GM15510 (cell line): ENCODE measurements around the gene PIK3C2G.

Experiments
- POLR2A ChIP-seq: IDR thresholded peaks from 3 replicates; pipeline ENCODE4 v1.6.1; 2011; ENCODE audit warnings: borderline replicate concordance; ENCODE audit not compliant: insufficient read length; ENCODE audit errors: extremely low read depth

Gene PIK3C2G

DNA sequence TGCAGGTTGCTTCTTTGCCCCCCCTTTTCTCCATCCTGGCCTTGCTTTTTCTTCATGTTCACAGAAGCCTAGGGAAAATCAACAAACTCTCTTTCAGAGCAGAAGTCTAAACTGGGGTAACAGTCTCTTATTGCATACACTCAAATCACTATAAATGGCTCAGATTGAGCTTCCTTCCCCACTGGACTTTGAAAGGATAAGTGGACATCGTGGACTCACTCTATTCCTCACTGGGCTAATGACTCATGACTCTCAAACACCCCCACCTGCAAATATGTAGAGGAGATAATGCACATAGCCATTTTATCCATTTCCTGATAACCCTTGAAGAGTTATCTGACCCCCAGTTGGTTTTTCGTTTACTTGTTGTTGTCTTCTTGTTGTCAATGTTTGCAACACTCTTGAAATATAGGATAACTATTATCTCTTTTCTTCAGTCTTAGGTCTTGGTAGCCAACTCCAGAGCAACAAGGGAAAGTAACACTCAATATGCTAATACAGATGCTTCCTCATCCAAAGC lies 221.3 kb downstream of the PIK3C2G start:
- TF ChIP-seq POLR2A, result no peak

DNA sequence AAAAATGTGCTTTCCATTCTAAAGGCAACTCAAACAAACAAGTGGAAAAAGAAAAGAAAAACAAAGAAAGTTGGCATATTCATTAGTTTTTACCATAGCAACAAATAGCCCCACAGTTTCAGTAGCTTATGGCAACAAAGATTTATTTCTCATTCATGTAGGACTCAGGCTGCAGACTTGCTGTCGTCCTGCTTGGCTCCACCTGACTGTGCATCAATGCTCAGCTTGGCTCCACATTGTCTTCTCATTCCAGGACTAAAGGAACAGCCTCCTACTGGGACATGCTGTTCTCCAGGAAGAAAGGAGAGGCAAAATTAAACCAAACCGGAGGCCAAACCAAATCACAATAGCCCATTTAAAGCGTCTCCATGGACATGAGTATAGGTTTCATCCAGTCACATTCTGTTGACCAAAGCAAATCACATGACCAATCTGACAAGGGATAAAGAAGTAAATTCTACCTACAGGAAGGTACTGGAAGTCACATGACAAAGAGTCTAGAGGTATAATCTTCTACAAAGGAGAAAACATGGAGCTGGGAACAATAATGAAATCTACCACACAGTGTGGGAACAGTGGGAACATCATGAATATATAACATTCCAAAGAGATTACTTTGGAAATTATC lies 222.5 kb downstream of the PIK3C2G start:
- TF ChIP-seq POLR2A, result no peak

DNA sequence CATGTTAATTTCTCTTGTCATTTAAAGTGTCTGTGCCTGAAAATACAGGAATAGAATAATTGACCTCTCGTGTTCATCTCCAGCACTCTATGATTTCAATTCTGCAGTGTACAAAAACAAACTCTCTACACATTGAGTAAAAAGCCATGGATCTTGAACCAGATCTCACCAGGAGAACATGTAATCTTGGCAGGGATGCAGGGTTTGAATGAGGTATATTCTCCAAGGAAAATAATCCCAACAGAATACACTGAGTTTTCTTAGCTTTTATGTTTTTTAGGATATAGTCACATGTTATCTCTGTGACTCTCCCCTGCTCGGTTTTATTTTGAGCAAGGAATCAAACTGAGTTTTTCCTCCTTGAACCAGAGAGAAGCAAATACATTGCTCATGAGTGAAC lies 224.7 kb downstream of the PIK3C2G start:
- no peak for TF ChIP-seq POLR2A

DNA sequence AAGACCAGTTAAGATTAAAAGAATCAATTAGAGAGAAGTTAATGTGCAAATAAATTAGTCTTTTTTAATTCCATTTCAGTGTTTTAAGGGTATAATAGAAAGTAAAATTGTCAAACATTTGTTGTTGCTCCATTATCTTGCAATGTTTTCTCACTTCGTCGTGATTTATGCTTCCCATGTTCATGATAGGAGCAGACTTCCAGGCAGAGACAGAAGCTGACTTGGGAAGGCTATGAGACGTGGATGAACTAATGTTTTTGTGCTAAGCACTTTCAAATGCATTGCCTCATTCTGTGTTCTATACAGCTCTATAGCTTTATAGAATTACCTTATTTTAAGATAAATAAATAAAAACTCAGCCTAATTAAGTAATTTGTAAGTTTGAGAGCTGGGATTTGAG lies 226.2 kb downstream of the PIK3C2G start:
- TF ChIP-seq POLR2A, result no peak

DNA sequence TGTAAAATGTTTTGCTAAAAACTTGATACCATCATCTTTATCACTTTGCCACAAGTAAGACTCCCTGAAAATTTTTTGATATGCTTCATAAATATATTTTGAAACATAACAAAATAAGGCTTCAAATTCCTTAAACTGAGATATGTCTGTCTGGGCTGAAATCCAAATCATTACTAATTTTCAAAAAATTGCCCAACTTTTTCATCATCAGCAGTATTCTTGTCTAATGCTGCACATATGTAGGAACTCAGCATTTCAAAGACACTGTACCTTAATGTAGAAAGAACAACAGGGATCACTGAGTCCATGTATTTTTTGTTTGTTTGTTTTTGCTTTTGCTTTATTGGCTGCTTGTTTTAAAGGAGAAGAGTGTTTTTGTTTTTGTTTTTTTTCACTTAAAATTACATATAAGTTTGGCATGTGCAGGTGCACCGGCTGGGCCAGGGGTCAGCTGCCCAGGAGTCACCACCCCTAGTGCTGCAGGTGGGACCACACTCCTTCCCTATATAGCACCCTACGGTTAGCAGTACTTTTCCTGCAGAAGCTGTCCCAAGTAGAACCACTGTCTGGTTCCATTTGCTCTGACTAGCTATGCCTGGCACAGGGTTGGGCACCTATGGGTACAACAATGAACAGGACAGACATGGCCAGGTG lies 231.2 kb downstream of the PIK3C2G start:
- no peak for TF ChIP-seq POLR2A

DNA sequence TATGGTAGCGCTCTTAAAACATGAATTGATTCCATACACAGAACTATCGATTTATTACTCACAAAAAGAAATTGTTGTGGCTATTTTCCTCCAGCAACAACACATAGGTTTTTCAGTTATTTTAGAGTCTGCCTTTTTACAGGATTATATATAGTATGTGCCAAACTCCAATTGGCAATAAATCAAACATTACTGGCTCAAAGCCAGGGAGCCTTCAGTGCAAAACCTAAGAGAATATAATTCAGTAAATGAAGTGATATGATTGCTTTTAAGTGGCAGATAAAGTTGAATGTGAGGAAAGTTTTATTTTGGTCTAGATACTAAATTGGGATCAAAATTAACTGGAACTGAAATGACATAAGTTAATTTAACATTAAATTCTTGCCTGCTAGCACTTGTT lies 234.8 kb downstream of the PIK3C2G start:
- no peak for TF ChIP-seq POLR2A

DNA sequence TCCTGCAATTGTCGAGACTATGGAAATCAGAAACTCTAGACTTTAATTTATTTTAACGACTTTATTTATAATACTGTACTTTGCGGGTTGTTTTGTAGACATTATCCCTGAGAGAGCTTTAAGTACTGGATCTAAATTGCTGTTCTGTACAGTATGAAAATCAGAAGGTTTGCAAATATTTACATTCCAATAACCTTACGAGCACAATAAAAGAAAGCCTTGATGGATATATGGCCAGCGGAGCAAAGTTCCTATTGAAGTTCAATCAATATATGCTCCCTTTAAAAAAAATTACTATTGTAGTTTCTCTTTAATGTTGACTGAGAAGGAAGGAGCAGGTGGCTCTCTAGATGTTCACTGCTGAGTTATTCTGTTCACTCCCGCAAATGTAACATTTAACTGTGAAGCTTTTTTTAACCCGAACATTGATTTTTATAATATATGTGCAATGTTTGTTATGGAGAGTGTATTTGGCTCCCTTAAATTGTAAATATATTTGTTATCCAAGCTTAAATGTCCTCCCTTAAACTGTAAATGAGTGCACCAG lies 241.2 kb downstream of the PIK3C2G start:
- TF ChIP-seq POLR2A, result no peak

DNA sequence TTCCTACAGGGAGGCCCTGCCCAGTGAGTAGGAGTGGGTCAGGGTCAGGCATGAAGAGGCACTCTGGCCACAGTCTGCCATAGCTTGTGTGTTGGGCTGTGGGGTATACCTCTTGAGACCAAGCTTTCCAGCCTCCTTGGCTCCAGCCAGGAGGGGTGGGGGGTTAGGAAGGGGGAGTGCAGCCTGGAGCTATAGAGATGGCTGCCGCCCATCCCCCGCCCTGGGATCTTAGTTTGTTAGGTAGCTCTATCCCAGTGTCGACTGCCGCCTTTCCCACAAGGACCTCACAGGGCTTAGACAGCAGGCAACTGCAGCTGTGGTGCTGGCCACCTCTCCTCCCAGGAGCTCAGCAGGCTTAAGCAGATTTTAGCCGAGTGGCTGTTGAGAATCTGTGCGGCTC lies 260.1 kb downstream of the PIK3C2G start:
- no peak for TF ChIP-seq POLR2A

DNA sequence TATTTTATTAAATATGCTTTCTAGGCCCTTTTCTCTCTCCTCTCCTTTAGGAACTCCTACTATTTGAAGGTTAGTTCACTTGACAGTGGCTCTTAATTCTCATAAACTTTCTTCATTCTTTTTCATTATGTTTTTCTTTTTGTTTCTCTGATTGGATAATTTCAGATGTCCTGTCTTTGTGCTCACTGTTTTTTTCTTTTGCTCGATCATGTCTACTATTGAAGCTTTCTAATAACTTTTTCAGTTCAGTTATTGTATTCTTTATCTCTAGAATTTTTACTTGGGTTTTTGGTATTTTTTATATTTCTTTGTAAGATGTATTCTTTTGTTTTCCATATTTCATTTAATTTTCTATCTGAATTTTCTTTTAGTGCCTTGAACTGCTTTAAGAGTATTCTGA lies 261.5 kb downstream of the PIK3C2G start:
- TF ChIP-seq POLR2A, result no peak

DNA sequence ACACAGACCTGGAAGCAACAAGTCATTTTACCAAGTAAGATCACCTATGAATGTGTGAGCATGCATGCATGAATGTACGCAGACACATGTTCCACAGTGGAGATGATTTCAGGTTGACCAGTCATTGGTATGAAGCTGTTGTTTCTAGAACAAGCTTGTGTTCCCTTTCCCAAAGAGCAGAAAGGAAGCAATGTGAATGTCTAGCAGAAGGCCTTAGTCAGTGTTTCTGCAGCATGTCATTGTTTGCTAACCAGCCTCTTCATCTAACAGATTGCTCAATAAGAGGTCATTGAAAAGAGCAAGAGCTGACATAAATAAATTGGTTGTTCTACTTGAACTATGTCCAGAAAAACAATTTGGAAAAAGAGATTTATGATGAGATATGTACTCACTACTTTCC lies 285.1 kb downstream of the PIK3C2G start:
- no peak for TF ChIP-seq POLR2A

DNA sequence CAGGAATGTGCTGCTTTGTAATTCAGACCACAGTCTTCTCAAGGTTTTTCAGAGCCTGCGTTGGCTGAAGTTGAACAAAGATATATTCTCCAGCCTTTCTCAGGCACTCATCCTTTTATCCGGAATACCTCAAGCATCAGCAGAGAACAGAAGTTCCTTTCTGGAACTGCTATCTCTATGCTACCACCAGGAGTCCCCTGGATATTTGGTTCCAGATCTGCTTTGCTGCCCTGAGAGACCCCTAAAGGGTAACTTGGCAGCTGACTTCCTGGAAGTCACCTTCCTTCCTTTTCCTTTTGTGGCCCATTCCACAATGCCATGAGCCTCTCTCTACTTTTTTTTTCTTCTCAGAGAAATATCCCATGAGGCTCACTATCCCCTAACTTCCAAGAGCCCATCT lies 288.3 kb downstream of the PIK3C2G start:
- TF ChIP-seq POLR2A, result no peak

DNA sequence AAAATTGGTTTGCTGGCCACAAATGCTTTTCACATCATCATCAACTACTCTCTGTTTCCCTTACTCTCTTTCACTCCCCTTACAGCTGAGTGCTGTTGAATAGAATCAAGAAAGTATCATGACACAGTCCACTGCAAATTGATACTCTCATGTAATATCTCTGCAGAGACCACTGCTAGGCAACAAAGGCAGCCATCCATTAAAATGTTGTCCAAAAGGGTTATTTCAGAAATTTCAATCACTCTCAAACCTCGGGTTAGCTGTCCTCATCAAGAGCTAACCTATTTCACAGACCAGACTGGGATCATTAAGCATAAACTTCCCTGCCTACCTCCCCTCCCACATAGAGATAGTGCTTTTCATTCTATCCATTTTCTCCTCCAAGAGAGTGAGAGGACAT lies 289.8 kb downstream of the PIK3C2G start:
- no peak for TF ChIP-seq POLR2A

DNA sequence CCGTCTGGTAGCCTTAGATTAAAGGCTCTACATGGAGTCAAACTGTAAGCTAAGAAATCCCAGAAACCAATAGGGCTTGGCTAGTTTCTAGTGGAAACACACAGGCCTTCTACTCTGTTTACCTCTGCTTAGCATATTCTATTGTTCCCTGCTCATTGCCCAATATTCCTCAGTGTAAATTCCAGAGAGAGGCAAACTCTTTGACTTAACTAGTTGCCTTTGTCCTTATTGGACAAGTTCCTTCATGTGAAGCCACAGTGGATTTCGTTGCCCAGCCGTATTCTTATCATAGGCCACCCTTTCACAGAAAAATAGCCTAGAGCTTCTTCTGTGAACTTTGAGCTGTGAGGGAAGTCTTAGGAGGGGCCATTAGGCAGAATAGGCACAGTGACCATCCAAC lies 290.4 kb downstream of the PIK3C2G start:
- no peak for TF ChIP-seq POLR2A

DNA sequence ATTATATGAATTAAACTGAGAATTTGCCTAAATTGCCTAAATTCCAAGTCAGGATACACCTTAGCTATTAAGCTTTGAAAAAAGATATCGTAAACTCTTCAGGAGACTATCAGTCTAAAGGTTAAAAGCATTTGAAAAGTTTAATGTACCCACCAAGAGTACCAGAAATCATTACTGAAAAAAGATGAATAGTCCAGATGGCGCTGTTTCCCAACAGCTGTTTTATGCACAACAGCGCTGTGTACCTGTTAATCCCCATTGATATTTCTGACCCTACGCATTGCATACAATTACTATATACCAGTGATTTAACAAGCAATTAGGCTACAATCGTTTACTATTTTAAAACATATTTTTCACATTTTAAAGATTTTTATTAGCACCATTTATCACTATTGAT lies 291.5 kb downstream of the PIK3C2G start:
- no peak for TF ChIP-seq POLR2A

DNA sequence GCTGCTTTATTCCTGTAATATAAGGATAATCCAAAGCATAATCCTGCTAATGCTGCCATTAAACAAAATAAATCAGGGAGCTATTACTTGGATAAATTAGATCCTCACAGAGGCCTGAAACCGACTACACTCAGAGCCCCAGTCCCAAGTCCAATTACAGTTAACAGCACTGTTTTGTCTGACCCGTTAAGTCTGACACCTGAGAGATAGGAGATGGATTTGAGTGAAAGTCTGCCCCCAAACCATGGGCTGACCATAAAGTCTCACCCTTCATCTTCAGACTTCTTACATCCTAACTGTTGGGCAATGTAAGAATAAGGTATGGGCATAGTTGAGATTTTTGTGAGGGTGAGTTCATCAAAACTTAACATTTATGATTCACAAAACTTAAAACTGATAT lies 294.8 kb downstream of the PIK3C2G start:
- TF ChIP-seq POLR2A, result no peak

DNA sequence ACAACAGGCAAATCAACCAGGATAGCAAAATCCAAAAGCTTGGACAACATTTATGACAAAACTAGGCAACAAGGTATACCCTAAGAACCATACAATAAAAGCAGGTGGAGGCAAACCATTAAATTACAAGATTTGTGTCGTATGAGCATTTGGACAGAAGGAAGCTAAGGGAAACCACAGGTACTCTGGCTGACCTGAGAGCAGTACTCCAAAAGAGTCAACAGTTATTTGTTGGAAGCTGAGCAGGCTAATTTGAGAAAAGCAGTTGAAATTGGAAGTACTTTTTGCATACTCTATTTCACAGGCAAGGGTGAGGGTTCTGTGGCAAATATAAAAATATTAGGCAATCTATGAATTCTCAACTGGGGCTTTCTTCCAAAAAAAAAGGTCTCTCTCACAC lies 297.9 kb downstream of the PIK3C2G start:
- TF ChIP-seq POLR2A, result no peak

DNA sequence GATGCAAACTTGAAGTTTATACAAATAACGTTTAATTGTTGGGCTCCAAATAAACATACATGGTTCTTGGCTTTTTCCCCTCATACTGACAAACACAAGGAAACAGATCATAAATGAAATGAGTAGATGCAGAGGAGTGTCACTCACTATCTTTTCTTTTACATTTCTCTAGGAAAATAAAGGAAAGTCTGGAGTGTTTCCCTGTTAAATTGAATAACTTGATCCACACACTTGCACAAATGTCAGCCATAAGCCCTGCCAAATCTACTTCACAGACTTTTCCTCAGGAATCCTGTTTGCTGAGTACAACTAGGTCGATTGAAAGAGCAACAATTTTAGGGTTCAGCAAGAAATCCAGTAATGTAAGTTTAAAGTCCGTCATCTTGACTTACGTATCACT lies 301.2 kb downstream of the PIK3C2G start:
- no peak for TF ChIP-seq POLR2A

DNA sequence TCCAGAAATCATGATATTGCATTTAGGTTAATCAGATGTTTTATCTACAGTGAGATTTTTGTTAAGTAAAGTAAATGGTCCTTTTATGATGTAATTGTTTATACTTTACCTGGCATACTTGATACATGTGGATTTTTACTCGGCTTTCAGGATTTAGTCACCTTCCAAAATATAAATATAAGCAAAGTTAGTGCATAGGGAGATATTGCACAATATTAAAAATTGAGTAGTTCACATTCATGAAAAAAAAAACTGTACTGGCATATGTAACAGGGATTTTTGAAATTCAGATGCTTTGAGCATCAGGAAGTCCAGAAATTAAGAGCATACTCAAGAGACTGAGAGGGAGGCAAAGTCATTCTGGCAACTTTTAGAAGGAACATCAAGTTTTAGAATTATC lies 303.0 kb downstream of the PIK3C2G start:
- no peak for TF ChIP-seq POLR2A
